AG09319 (cell line): ENCODE data around the gene TRA2A.
"Not testable (repeated sequence)": the region's sequence is repeated elsewhere in the genome, so short reads cannot be mapped to it uniquely, and the experiment has no call there.

Source experiments
- DNase-seq: peaks from one replicate; pipeline ENCODE4 v3.0.0-alpha.2; 2010; ENCODE audit warnings: low read depth; ENCODE audit errors: extremely low read depth
- TF ChIP-seq, protein P1 (sequence below): IDR thresholded peaks from 2 replicates; pipeline ENCODE4 v1.5.1; 2011; ENCODE audit warnings: low read depth, mild to moderate bottlenecking, inconsistent platforms, low read length, moderate library complexity

The TRA2A gene

DNA sequence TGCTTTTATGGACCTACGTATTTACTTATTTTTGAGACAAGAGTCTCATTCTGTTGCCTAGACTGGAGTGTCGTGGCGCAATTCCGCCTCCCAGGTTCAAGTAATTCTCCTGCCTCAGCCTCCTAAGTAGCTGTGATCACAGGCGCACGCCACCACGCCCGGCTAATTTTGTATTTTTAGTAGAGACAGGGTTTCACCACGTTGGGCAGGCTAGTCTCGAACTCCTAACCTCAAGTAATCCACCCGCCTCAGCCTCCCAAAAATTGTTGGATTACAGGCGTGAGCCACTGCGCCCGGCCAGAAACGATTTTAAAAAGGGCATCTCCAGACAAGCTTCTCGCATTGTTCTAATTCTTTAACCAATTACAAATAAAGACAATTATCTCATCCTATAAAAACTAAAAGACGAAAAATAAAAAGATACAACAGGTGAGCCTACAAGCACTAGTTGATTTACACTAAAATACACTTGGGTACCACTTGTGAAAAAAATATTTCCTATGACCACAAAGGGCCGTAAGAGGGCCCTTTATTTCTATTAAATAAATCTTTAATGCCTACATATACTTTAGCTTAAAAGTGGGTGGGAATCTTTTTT lies 2.4 kb downstream of the TRA2A start:
- DNase-seq: no peak
- TF ChIP-seq, protein P1, sequence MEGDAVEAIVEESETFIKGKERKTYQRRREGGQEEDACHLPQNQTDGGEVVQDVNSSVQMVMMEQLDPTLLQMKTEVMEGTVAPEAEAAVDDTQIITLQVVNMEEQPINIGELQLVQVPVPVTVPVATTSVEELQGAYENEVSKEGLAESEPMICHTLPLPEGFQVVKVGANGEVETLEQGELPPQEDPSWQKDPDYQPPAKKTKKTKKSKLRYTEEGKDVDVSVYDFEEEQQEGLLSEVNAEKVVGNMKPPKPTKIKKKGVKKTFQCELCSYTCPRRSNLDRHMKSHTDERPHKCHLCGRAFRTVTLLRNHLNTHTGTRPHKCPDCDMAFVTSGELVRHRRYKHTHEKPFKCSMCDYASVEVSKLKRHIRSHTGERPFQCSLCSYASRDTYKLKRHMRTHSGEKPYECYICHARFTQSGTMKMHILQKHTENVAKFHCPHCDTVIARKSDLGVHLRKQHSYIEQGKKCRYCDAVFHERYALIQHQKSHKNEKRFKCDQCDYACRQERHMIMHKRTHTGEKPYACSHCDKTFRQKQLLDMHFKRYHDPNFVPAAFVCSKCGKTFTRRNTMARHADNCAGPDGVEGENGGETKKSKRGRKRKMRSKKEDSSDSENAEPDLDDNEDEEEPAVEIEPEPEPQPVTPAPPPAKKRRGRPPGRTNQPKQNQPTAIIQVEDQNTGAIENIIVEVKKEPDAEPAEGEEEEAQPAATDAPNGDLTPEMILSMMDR: no peak

DNA sequence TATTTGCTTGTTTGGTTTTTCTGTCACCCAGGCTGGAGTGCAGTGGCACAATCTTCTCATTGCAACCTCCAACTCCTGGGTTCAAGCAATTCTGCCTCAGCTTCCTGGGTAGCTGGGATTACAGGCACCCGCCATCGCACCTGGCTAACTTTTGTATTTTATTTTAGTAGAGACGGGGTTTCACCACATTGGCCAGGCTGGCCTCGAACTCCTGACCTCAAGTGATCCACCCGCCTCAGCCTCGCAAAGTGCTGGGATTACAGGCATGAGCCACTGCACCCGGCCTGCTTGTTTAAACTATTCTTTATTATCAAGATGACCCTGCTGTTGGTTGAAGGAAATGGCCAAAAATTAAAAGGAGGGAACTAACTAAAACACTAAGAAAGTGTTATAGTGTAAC lies 6.2 kb downstream of the TRA2A start:
- DNase-seq: not testable (repeated sequence)

DNA sequence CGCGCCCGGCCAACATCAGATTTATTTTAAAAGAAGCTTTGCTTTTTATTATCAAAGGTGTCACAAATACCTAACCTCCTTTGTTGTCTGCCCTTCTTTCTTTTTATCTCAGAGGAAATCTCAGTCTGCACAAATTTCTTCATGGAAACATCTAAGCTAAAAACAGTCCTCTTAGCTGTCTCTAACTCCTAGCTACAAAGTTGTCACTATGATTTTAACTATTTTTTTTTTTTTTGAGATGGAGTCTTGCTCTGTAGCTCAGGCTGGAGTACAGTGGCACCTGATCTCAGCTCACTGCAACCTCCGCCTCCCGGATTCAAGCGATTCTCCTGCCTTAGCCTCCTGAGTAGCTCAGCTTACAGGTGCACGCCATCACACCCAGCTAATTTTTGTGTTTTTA lies 7.3 kb downstream of the TRA2A start:
- TF ChIP-seq, protein P1: no peak
- no peak for DNase-seq

DNA sequence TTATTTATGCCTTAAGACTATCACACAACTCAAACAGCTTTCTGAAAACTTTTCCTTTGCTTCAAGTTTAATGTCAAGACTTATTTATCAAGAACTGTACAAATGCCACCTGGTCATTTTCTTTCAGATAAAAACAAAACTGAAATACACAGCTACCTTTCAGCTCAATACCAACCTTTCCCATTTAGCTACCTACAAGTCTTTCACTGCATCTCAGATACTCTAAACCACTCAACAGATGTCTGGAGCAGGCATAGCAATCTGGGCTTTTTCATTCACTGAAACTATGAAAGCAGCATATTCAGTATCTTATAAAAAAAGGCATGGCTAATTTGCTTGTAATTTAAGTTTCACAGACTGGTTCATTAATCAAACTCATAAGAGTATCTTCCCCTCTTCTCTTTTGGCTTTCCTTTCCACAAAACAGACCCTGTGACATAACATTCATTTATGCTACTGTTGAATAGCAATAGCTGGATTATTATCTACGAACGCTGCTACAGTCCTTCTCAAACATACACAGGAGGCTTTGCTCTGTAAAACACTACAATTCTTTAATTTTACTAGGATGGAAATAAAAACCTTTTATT lies 8.2 kb downstream of the TRA2A start:
- TF ChIP-seq, protein P1: no peak
- DNase-seq: no peak

DNA sequence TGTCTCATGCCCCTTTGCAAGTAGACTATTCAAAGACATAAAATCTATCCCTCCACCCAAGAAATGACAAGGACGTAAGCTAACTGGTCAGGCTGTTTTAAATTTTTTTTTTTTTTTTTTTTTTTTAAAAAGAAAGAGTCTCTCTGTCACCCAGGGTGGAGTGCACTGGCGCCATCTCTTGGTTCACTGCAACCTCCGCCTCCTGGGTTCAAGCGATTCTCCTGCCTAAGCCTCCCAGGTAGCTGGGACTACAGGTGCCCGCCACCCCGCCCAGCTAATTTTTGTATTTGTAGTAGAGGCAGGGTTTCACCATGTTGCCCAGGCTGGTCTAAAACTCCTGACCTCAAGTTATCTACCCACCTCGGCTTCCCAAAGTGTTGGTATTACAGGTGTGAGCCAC lies 11.2 kb downstream of the TRA2A start:
- TF ChIP-seq, protein P1: no peak
- no peak for DNase-seq

DNA sequence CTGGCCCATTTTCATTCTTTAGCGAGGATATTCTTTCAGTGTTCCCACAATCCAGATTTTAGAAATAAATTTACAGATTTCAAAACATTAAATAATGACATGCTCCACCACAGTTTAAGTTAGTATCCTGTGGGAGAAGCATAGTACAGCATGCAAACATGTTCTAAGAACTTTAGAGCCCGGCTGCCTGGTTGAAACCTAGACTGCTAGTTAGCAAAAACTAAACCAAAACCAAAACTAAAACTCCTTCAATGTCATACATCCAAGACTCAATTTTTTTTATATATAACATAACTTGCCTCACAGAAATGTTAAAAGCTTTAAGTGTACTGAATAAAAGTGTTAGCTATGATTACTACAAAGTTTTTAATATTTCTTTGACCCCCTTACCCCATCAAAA lies 17.0 kb downstream of the TRA2A start:
- DNase-seq: no peak
- TF ChIP-seq, protein P1: no peak

DNA sequence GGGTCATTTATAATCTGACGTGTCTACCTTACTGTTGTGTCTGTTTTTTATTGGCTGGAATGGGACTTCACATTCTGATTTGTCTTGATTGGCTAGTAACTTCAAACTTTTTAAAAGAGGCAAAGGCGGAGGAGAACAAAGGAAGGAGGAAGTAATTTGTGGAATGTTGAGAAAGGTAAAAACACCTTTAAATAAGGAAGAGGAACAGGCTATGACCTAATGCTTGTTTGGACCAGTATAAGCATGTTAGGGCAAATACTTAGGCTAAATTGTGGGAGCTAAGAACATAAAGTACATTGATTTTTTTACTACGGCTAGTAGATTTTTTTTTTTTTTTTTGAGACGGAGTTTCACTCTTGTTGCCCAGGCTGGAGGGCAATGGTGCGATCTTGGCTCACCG lies 18.0 kb downstream of the TRA2A start:
- DNase-seq: not testable (repeated sequence)

DNA sequence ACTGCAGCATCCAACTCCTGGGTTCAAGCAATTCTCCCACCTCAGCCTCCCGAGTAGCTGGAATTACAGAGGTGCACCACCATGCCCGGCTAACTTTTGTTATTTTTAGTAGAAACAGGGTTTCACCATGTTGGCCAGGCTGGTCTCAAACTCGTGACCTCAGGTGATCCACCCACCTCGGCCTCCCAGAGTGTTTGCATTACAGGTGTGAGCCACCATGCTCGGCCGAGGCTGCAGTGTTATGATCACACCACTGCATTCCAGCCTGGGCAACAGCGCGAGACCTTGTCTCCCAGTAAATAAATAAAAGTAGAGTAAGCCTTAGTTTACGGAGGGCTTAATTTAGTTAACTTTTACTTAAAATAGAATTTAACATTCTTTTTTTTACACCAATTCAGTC lies 37.8 kb downstream of the TRA2A start:
- TF ChIP-seq, protein P1: no peak
- DNase-seq: no peak
